Gastrocnemius medialis (tissue), 4 donors: ENCODE measurements around the gene GAPVD1. TPM values are rescaled to one million over a fixed set of nuclear protein-coding genes. Genes with fewer than 3 reads are reported as not detected.

ENCODE experiments used
- ATAC-seq, 2 donors: fragments of 150-250 bp; one replicate each; pipeline ENCODE4 v1.9.1; 2016
- DNase-seq, 2 donors: peaks; one replicate each; pipeline ENCODE4 v3.0.0-alpha.2; 2019
- H3K27ac ChIP-seq, 4 donors: fragments of 200-600 bp; sonication (generic); 1 replicate in 1 of 4; 2 replicates in 3 of 4; pipeline ENCODE4 v1.5.1; 2016 to 2018; ENCODE audit warnings: mild to moderate bottlenecking in 2 of 4, moderate library complexity in 1 of 4
- H3K27me3 ChIP-seq, 3 donors: fragments of 200-600 bp; sonication (generic) in 2 of 3; 1 replicate in 1 of 3; 2 replicates in 2 of 3; pipeline versions ENCODE4 v1.5.1 to v1.6.0; 2016 to 2019; ENCODE audit warnings: mild to moderate bottlenecking in 1 of 3, moderate library complexity in 1 of 3
- H3K36me3 ChIP-seq, 2 donors: fragments of 200-600 bp; sonication (generic) in 1 of 2; one replicate each; pipeline ENCODE4 v1.5.1; 2017 to 2018
- H3K4me1 ChIP-seq, 2 donors: fragments of 200-600 bp; sonication (generic) in 1 of 2; one replicate each; pipeline ENCODE4 v1.5.1; 2016 to 2017; ENCODE audit warnings: mild to moderate bottlenecking in 2 of 2
- H3K4me3 ChIP-seq, 4 donors: fragments of 200-600 bp; sonication (generic) in 3 of 4; 1 replicate in 1 of 4; 2 replicates in 3 of 4; pipeline ENCODE4 v1.5.1; 2016 to 2019; ENCODE audit warnings: mild to moderate bottlenecking in 2 of 4
- H3K9me3 ChIP-seq, 3 donors: fragments of 200-600 bp; sonication (generic) in 2 of 3; 1 replicate in 1 of 3; 2 replicates in 2 of 3; pipeline ENCODE4 v1.5.1; 2016 to 2019
- CTCF ChIP-seq, 5 experiments: fragments of 450-650 bp in 3 of 5; fragments of 200-600 bp in 2 of 5; sonication (generic) in 2 of 5; IDR thresholded peaks in 4 of 5; conservative IDR thresholded peaks in 1 of 5; 1 replicate in 4 of 5; 2 replicates in 1 of 5; pipeline ENCODE4 v1.5.1; 2016 to 2019; ENCODE audit warnings: antibody characterized with exemption in 5 of 5, mild to moderate bottlenecking in 3 of 5, moderate library complexity in 3 of 5
- POLR2A ChIP-seq, 2 donors: fragments of 450-650 bp; IDR thresholded peaks; one replicate each; pipeline ENCODE4 v1.6.1; 2017; ENCODE audit warnings: antibody characterized with exemption in 2 of 2, mild to moderate bottlenecking in 2 of 2, moderate library complexity in 2 of 2
- in situ Hi-C, 4 donors: fragments of 200-750 bp; cut with MboI; loops; one replicate each; pipeline versions ENCODE4 v1.15.0 to v1.8.0; 2017; ENCODE audit warnings: low sequenced_read_pairs in 4 of 4
- intact Hi-C: fragments of 100-400 bp; cut with DNase I; formaldehyde crosslinking; loops from one replicate; pipeline ENCODE4 v1.15.1; 2023; ENCODE audit warnings: low total_unique reads
- total RNA-seq, 4 donors: library from RNA; depleted of rRNA; stranded (reverse); fragments of >200 nt; gene quantifications; one replicate each; pipeline versions ENCODE4 v1.1.0 to v1.2.3, GENCODE V29; 2016

The GAPVD1 gene
- total RNA-seq, 4 donors from 2014 or later = 46.9 to 66.8 (median 53.6) TPM

- H3K36me3 ChIP-seq = peaks cover 0 to 47% of the 10 kb centered on the region in 2 donors
- H3K4me3 ChIP-seq = no peak overlapping the region
- DNase-seq (no peak), ATAC-seq (no peak)
- intact Hi-C loops = loop anchor here (2.0 kb wide), 1 partner anchor 15 kb away; no protein-coding TSS in a partner anchor
- no peaks in the 10 kb centered on the region for H3K4me1 ChIP-seq
- no peaks in the 10 kb centered on the region for H3K27me3 ChIP-seq
- no peak for TF ChIP-seq CTCF (IDR thresholded peaks at IDR 0.05 in 4 of 5, conservative IDR thresholded peaks at IDR 0.05 in 1 of 5)
- no peak for TF ChIP-seq POLR2A (IDR thresholded peaks at IDR 0.05)
- in situ Hi-C loops = no loop called here
- no peaks in the 10 kb centered on the region for H3K9me3 ChIP-seq
- no peak overlapping the region for H3K27ac ChIP-seq
These were observed 62.0 kb downstream of the GAPVD1 start for GRCh38 chr9:125323615-125324014.

- Histone ChIP-seq H3K27ac (no peak overlapping the region), H3K4me3 (no peak overlapping the region), H3K4me1 (no peaks in the 10 kb centered on the region), H3K9me3 (no peaks in the 10 kb centered on the region), H3K27me3 (no peaks in the 10 kb centered on the region), H3K36me3 (peaks cover 0 to 52% of the 10 kb centered on the region in 2 donors)
- in situ Hi-C loops = no loop called here
- no peak for DNase-seq
- TF ChIP-seq CTCF (IDR thresholded peaks at IDR 0.05 in 4 of 5, conservative IDR thresholded peaks at IDR 0.05 in 1 of 5) = no peak
- TF ChIP-seq POLR2A (IDR thresholded peaks at IDR 0.05) = no peak
- intact Hi-C loops = loop anchor here (2.0 kb wide), 1 partner anchor 13 kb away; no protein-coding TSS in a partner anchor
- ATAC-seq = no peak
These were observed 64.2 kb downstream of the GAPVD1 start for GRCh38 chr9:125325826-125326225.

GRCh38 chr9:125329978-125330377 lies 68.4 kb downstream of the GAPVD1 start:
- H3K9me3 ChIP-seq = no peaks in the 10 kb centered on the region
- in situ Hi-C loops (no loop called here), intact Hi-C loops (no loop called here)
- DNase-seq (no peak), ATAC-seq (no peak)
- TF ChIP-seq POLR2A (IDR thresholded peaks at IDR 0.05) (no peak), CTCF (IDR thresholded peaks at IDR 0.05 in 4 of 5, conservative IDR thresholded peaks at IDR 0.05 in 1 of 5) (no peak)
- no peak overlapping the region for H3K27ac ChIP-seq
- H3K4me1 ChIP-seq = no peaks in the 10 kb centered on the region
- H3K36me3 ChIP-seq = peaks cover 0 to 73% of the 10 kb centered on the region in 2 donors
- no peaks in the 10 kb centered on the region for H3K27me3 ChIP-seq
- H3K4me3 ChIP-seq = no peak overlapping the region

GRCh38 chr9:125330587-125330986 lies 69.0 kb downstream of the GAPVD1 start:
- H3K27ac ChIP-seq = no peak overlapping the region
- in situ Hi-C loops (no loop called here), intact Hi-C loops (no loop called here)
- H3K9me3 ChIP-seq = no peaks in the 10 kb centered on the region
- no peaks in the 10 kb centered on the region for H3K27me3 ChIP-seq
- ATAC-seq = no peak
- TF ChIP-seq POLR2A (IDR thresholded peaks at IDR 0.05) (no peak), CTCF (IDR thresholded peaks at IDR 0.05 in 4 of 5, conservative IDR thresholded peaks at IDR 0.05 in 1 of 5) (no peak)
- DNase-seq = no peak
- H3K4me1 ChIP-seq = no peaks in the 10 kb centered on the region
- no peak overlapping the region for H3K4me3 ChIP-seq
- peaks cover 0 to 74% of the 10 kb centered on the region in 2 donors for H3K36me3 ChIP-seq

- in situ Hi-C loops (no loop called here), intact Hi-C loops (no loop called here)
- peaks cover 0 to 67% of the 10 kb centered on the region in 2 donors for H3K36me3 ChIP-seq
- no peaks in the 10 kb centered on the region for H3K27me3 ChIP-seq
- no peak for DNase-seq
- no peak overlapping the region for H3K4me3 ChIP-seq
- H3K27ac ChIP-seq = no peak overlapping the region
- no peaks in the 10 kb centered on the region for H3K4me1 ChIP-seq
- peak in 1 of 2 donors; percentile 55 for ATAC-seq
- no peaks in the 10 kb centered on the region for H3K9me3 ChIP-seq
- TF ChIP-seq POLR2A (IDR thresholded peaks at IDR 0.05) = no peak
- no peak for TF ChIP-seq CTCF (IDR thresholded peaks at IDR 0.05 in 4 of 5, conservative IDR thresholded peaks at IDR 0.05 in 1 of 5)
These were observed 70.9 kb downstream of the GAPVD1 start for GRCh38 chr9:125332527-125332926.
